Astrocyte of the spinal cord (primary cell): Measurements from ENCODE around the gene DBR1.

Source experiments
- DNase-seq: peaks from one replicate; pipeline ENCODE4 v3.0.0; 2011; ENCODE audit warnings: low read depth, low spot score
- H3K4me3 ChIP-seq: 2 replicates; pipeline ENCODE4 v1.5.1; 2011; ENCODE audit warnings: low read depth, mild to moderate bottlenecking, low read length, moderate library complexity
- in situ Hi-C: cut with HindIII; loops from 2 replicates; pipeline ENCODE4 v1.10.0; 2017; ENCODE audit warnings: low sequenced_read_pairs
- TF ChIP-seq, protein P1 (sequence below): IDR thresholded peaks from 2 replicates; pipeline ENCODE4 v1.5.1; 2012; ENCODE audit warnings: low read depth, mild to moderate bottlenecking, low read length, inconsistent platforms

DBR1 gene

DNA sequence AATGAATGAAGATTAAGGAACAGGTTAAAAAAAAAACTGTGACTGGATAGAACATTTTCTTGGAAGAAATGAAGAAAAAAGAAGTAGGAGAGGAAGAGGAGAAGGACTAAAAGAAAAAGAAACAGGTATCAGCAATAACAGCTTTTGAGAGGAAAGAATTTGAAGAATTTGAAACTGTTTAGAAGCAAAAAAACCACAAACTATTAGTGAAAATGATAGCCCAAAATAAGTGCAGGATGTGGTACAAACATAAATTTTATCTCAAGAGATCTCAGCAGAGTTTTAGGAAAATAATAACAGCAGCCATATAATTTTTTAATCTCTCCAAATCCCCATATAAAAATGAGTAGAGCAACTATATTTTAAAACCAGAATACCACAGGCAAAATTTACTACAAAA, 33.8 kb downstream of the DBR1 start:
- DNase-seq, result no peak
- TF ChIP-seq, protein P1, sequence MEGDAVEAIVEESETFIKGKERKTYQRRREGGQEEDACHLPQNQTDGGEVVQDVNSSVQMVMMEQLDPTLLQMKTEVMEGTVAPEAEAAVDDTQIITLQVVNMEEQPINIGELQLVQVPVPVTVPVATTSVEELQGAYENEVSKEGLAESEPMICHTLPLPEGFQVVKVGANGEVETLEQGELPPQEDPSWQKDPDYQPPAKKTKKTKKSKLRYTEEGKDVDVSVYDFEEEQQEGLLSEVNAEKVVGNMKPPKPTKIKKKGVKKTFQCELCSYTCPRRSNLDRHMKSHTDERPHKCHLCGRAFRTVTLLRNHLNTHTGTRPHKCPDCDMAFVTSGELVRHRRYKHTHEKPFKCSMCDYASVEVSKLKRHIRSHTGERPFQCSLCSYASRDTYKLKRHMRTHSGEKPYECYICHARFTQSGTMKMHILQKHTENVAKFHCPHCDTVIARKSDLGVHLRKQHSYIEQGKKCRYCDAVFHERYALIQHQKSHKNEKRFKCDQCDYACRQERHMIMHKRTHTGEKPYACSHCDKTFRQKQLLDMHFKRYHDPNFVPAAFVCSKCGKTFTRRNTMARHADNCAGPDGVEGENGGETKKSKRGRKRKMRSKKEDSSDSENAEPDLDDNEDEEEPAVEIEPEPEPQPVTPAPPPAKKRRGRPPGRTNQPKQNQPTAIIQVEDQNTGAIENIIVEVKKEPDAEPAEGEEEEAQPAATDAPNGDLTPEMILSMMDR, result no peak
- no peak overlapping the region for H3K4me3 ChIP-seq
- in situ Hi-C loops, result no loop called here

GRCh38 chr3:138139691-138140090, 35.0 kb downstream of the DBR1 start:
- in situ Hi-C loops, result no loop called here
- no peak for DNase-seq
- TF ChIP-seq, protein P1, result no peak
- H3K4me3 ChIP-seq, result no peak overlapping the region

- no peak for DNase-seq
- TF ChIP-seq, protein P1, result no peak
- H3K4me3 ChIP-seq, result no peak overlapping the region
- in situ Hi-C loops, result no loop called here
These were observed 36.9 kb downstream of the DBR1 start for GRCh38 chr3:138137861-138138260.

GRCh38 chr3:138136201-138136600, 38.5 kb downstream of the DBR1 start:
- no peak overlapping the region for H3K4me3 ChIP-seq
- no peak for DNase-seq
- in situ Hi-C loops, result no loop called here
- TF ChIP-seq, protein P1, result no peak

DNA sequence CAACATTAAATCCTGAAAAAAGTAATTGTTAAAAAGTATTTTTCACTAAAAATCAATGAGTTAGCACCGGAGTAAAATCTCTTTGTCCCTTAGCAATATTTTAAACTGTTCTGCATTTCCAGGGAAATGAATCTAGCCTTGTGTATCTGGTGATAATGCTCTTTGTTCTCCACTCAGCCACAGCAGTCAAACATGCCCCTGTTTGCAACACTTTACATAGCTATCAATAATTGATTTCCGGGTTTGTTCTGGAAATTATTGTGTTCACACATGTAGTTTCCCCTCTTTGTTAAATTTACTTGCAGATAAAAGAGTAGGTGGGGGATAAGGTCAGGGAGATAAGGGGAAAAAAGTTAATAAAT, 38.9 kb downstream of the DBR1 start:
- in situ Hi-C loops, result no loop called here
- DNase-seq, result no peak
- TF ChIP-seq, protein P1, result no peak
- no peak overlapping the region for H3K4me3 ChIP-seq

- in situ Hi-C loops, result no loop called here
- TF ChIP-seq, protein P1, result no peak
- DNase-seq, result no peak
- H3K4me3 ChIP-seq, result no peak overlapping the region
These were observed 39.4 kb downstream of the DBR1 start for GRCh38 chr3:138135146-138135832.
